HG02610 (cell line): ENCODE data around the gene DGKH.
"Not testable (repeated sequence)": the region's sequence is repeated elsewhere in the genome, so short reads cannot be mapped to it uniquely, and the experiment has no call there.

Experiments used
- ATAC-seq: cut with Tn5 transposase; IDR thresholded peaks from one replicate; pipeline ENCODE4 v1.9.1; 2021; ENCODE audit warnings: mild to moderate bottlenecking, moderate library complexity; ENCODE audit not compliant: unreplicated experiment

DGKH gene

GRCh38 chr13:42109957-42110356 lies 61.5 kb downstream of the DGKH start:
- no peak for ATAC-seq

GRCh38 chr13:42110410-42111155 lies 62.1 kb downstream of the DGKH start:
- ATAC-seq: no peak

- ATAC-seq: no peak
Measured at GRCh38 chr13:42112864-42113263, 64.4 kb downstream of the DGKH start.

GRCh38 chr13:42113478-42113877 lies 65.0 kb downstream of the DGKH start:
- ATAC-seq: no peak

- ATAC-seq: no peak
Measured at GRCh38 chr13:42114278-42114677, 65.8 kb downstream of the DGKH start.

GRCh38 chr13:42114912-42115311 lies 66.5 kb downstream of the DGKH start:
- ATAC-seq: no peak

DNA sequence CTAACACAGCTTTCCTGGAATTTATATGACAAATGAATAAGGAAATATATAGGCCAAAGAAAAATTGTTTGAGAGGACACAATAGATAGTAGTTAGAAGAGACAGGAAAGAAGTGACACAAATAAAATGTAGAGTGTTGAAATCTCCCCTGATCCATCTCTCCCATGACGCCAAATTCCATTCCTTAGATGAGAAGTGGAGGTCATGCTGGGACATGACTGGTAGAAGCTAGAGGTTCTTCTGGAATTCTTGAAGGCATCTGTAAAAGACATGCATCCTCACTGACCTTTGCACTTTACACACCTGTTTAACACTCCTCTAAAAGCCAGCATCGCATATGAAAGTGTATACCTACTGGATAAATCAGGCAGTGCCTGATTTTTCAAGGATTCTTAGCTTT lies 67.8 kb downstream of the DGKH start:
- no peak for ATAC-seq

DNA sequence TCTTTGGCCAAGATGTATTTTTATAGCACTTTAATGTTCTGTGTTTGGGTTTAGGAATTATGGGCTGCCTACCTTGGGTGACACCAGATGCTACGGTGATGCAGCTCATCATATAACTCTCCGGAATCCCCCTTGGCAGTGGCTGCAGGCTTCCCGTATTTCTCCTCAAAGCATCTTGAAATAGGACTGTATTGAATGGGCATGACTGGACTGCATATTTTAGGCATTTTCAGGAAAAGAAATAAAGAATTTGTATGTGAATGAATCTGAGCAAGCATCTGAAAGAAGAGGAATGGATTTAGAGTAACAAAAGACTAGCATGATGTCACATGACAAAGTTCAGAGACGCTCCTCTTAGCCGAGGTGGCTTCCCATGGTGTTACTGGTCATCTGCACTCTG lies 70.6 kb downstream of the DGKH start:
- no peak for ATAC-seq

DNA sequence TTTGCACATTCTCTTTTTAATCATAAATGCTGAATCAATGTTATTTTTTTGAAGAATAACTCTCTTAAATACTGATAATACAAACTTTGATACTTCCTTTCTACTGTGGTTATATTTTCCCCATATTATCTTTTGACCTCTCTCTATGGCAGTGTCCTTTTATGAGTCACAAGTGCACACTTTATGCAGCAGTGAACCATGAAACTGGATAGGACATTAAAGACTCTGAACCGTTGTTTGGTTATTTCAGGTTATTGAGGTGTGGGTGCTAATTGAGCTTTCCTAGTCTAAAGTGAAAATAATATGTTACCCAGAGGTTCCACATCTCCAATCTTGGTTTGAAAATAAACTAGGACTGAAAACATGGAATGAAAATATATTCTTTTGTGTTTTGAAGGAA lies 71.4 kb downstream of the DGKH start:
- peak; percentile 46 for ATAC-seq

GRCh38 chr13:42123600-42123999 lies 75.2 kb downstream of the DGKH start:
- ATAC-seq: no peak

GRCh38 chr13:42125046-42125445 lies 76.6 kb downstream of the DGKH start:
- no peak for ATAC-seq

- no peak for ATAC-seq
Measured at GRCh38 chr13:42127047-42127446, 78.6 kb downstream of the DGKH start.

- no peak for ATAC-seq
Measured at GRCh38 chr13:42129033-42129432, 80.6 kb downstream of the DGKH start.

DNA sequence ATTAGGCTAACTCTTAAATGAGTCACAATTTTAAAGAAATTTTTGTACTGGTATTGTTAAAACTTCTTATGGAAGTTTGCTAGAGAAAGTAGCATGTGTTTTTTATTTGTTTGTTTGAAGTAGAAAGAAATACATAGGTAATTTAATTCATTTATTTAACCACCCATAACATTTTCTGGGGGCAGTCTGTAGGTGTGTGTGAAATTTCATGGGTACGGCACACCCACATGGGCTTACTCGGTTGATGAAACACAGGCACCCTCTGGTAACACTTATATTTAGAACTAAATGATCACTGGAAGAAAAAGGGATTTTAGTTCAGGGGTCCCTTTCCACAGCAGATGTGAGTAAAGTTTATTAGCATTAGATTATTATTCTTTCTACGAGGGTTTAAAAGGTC lies 88.1 kb downstream of the DGKH start:
- no peak for ATAC-seq

DNA sequence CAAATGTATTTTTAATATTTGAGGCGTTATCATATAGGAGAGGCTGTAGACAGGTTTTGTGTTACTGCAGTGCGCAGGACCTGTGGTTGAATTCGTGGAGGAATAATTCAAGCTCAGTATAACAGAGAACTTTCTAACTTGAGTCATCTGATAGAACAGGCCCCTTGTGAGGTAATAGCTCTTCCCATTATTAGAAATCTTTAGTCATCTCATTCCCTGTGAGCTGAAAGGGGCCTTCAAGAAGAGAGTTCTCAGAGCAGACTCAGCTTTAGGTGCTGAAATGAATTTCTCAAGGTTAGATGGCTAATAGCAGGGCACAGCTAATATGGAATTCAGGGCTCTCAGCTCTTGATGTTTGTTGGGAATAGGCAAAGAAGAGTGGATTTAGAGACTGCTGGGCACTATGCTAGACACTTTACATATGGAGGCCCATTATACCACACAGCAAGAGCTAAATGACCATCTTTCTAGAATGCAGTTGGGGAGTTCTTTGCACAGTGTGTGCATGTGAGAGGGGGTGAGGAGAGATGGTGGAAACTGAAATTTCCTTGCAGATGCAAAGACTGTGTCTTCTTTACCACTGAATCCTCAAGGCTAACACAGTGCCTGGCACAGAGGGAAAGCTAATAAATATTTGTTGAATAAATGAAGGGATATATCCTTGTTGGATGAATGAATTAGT lies 89.5 kb downstream of the DGKH start:
- ATAC-seq: peak; percentile 80

- peak; percentile 42 for ATAC-seq
Measured at GRCh38 chr13:42140494-42140893, 92.0 kb downstream of the DGKH start.

- not testable (repeated sequence) for ATAC-seq
Measured at GRCh38 chr13:42141052-42141451, 92.6 kb downstream of the DGKH start.

- no peak for ATAC-seq
Measured at GRCh38 chr13:42146359-42146758, 97.9 kb downstream of the DGKH start.

GRCh38 chr13:42148538-42148937 lies 100.1 kb downstream of the DGKH start:
- no peak for ATAC-seq

DNA sequence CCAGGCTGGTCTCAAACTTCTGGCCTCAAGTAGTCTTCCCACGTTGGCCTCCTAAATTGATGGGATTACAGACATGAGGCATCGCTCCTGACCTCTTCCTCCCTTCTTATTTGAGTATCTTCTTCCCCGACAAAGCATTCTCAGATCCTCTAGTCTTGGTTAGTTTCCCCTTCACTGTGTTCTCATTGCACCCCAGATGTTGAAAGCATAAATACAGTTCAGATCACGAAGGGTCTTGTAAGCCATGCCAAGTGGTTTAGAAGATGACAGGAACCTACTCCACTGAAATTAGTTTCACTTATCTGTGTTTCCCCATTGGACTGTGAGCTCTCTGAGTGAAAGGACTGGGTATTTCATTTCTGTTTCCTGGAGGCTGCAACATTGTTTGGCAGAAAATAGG lies 100.7 kb downstream of the DGKH start:
- no peak for ATAC-seq

GRCh38 chr13:42151781-42152180 lies 103.3 kb downstream of the DGKH start:
- ATAC-seq: no peak

- no peak for ATAC-seq
Measured at GRCh38 chr13:42152495-42152894, 104.0 kb downstream of the DGKH start.
